GM12878 (cell line): Measurements from ENCODE around the gene APOBEC3C. TPM values are rescaled to one million over a fixed set of nuclear protein-coding genes. Genes with fewer than 3 reads are reported as not detected.
A peak's percentile ranks its signal among the peaks of the same experiment; 100 is the strongest.
"Not testable (repeated sequence)": the region's sequence is repeated elsewhere in the genome, so short reads cannot be mapped to it uniquely, and the experiment has no call there.

ENCODE experiments used
- ATAC-seq: fragments of 200-7000 bp; cut with Tn5 transposase; 3 replicates; pipeline ENCODE4 v1.9.1; 2020; ENCODE audit warnings: mild to moderate bottlenecking, moderate library complexity
- BruUV-seq: library from RNA; stranded (reverse); fragments of 400-500 nt; replicated peaks from 2 replicates; lab custom pipeline; 2021; lab: Mats Ljungman, UMichigan
- CTCF ChIA-PET: fragments of 300-600 bp; sonication (Branson Sonifier 250); formaldehyde crosslinking; extraction: SDS; loops from one replicate; lab custom pipeline; 2021; ENCODE audit warnings: inconsistent platforms; lab: Yijun Ruan, JAX
- POLR2A ChIA-PET: fragments of 350-600 bp; formaldehyde crosslinking; extraction: SDS; loops from one replicate; lab custom pipeline; 2021; ENCODE audit warnings: inconsistent platforms; lab: Charles Lee
- RAD21 ChIA-PET: fragments of 300-600 bp; sonication (Branson Sonifier 250); formaldehyde crosslinking; loops from one replicate; lab custom pipeline; 2023; ENCODE audit warnings: antibody characterized with exemption; ENCODE audit not compliant: unreplicated experiment; lab: Charles Lee
- SMC1A ChIA-PET: fragments of 300-600 bp; sonication (Branson Sonifier 250); formaldehyde crosslinking; loops from one replicate; lab custom pipeline; 2023; ENCODE audit not compliant: unreplicated experiment, uncharacterized antibody; lab: Charles Lee
- DNase-seq: peaks from one replicate; pipeline ENCODE4 v3.0.0-alpha.2; 2011; ENCODE audit warnings: low read depth, low spot score
- FAIRE-seq: peaks from 3 replicates; lab custom pipeline; 2011; peaks lifted over from hg19 to GRCh38; lab: Jason Lieb, UNC
- H2AFZ ChIP-seq: 2 replicates; pipeline ENCODE4 v1.6.0; 2011; ENCODE audit warnings: low read depth, low read length, control low read depth; ENCODE audit not compliant: control insufficient read depth
- H3K27ac ChIP-seq: 2 replicates; pipeline ENCODE4 v1.5.1; 2011; ENCODE audit warnings: control low read depth; ENCODE audit not compliant: control insufficient read depth, insufficient read depth
- H3K27me3 ChIP-seq, 2 experiments: replicated peaks in 1 of 2; 2 replicates each; pipeline versions ENCODE4 v1.6.0 to v1.6.1; 2011; ENCODE audit warnings: low read length in 1 of 2; ENCODE audit not compliant: control insufficient read depth in 2 of 2, insufficient read depth in 2 of 2
- H3K36me3 ChIP-seq, 2 experiments: 2 replicates each; pipeline ENCODE4 v1.5.1; 2011; ENCODE audit warnings: low read length in 1 of 2; ENCODE audit not compliant: control insufficient read depth in 2 of 2, insufficient read depth in 2 of 2
- H3K4me1 ChIP-seq: 2 replicates; pipeline ENCODE4 v1.6.1; 2011; ENCODE audit warnings: mild to moderate bottlenecking, low read length, moderate library complexity, mixed read lengths; ENCODE audit not compliant: control insufficient read depth, insufficient read depth
- H3K4me2 ChIP-seq: 2 replicates; pipeline ENCODE4 v1.6.0; 2011; ENCODE audit warnings: control low read depth; ENCODE audit not compliant: control insufficient read depth, insufficient read depth
- H3K4me3 ChIP-seq: fragments of 200-600 bp; sonication (generic); 2 replicates; pipeline ENCODE4 v1.5.1; 2016
- H3K79me2 ChIP-seq: 2 replicates; pipeline ENCODE4 v1.6.0; 2011; ENCODE audit warnings: low read length; ENCODE audit not compliant: control insufficient read depth, insufficient read depth
- H3K9ac ChIP-seq: 2 replicates; pipeline ENCODE4 v1.8.0; 2011; ENCODE audit warnings: low read length, control low read depth, mixed read lengths; ENCODE audit not compliant: control insufficient read depth, insufficient read depth
- H3K9me3 ChIP-seq: replicated peaks from 3 replicates; pipeline ENCODE4 v1.5.1; 2011; ENCODE audit warnings: mild to moderate bottlenecking, low read length; ENCODE audit not compliant: control insufficient read depth, insufficient read depth
- H4K20me1 ChIP-seq: 2 replicates; pipeline ENCODE4 v1.6.0; 2011; ENCODE audit not compliant: control insufficient read depth, insufficient read depth
- MLLT1 ChIP-seq: fragments of 450-650 bp; IDR thresholded peaks from 2 replicates; pipeline ENCODE4 v1.6.1; 2016; ENCODE audit warnings: mild to moderate bottlenecking
- POLR2AphosphoS2 ChIP-seq: IDR thresholded peaks from 2 replicates; pipeline ENCODE4 v1.6.1; 2011; ENCODE audit warnings: low read depth, mild to moderate bottlenecking, low read length, improper control_type of control experiment, moderate library complexity
- WGBS: methylation state at CpG from one replicate; pipeline ENCODE4 v1.1.6; 2016; ENCODE audit warnings: low lambda C conversion rate; ENCODE audit not compliant: insufficient replicate concordance, insufficient coverage; ENCODE audit errors: missing lambda C conversion rate; 5-methylcytosine and 5-hydroxymethylcytosine counted together
- in situ Hi-C: fragments of 300-500 bp; cut with MboI; formaldehyde crosslinking; loops from 9 replicates; pipeline ENCODE4 v1.14.3; 2018; ENCODE audit warnings: mixed read lengths
- intact Hi-C: fragments of 100-400 bp; cut with micrococcal nuclease; formaldehyde crosslinking; loops from one replicate; pipeline ENCODE4 v1.14.2; 2022; ENCODE audit not compliant: unreplicated experiment
- polyA plus RNA-seq, 11 experiments: library from polyadenylated mRNA; depleted of rRNA in 4 of 11; unstranded in 6 of 11; stranded (reverse) in 5 of 11; fragments of >200 nt; fragmentation: Nextera tagmentation in 4 of 11; fragmentation: Illumina TruSeq in 1 of 11; extraction: Ambion mirVana in 4 of 11; extraction: Trizol in 1 of 11; gene quantifications; 1 replicate in 1 of 11; 2 replicates in 10 of 11; pipeline versions ENCODE4 v1.2.1 to v1.2.3, GENCODE V29; 2011 to 2016; ENCODE audit warnings: inconsistent platforms in 2 of 11, missing spikeins in 2 of 11, low read depth in 1 of 11
- total RNA-seq, 4 experiments: library from RNA; depleted of rRNA in 3 of 4; stranded (reverse); fragments of >200 nt in 3 of 4; fragmentation: Illumina TruSeq in 1 of 4; extraction: Trizol in 1 of 4; gene quantifications; 2 replicates each; pipeline versions ENCODE4 v1.2.1 to v1.2.3, GENCODE V29; 2013 to 2021

The APOBEC3C gene
- total and polyA plus RNA-seq, 10 of the 15 experiments (the other 5 are each of a cell fraction or from before 2014, with no cell fraction given) = 22.9 to 290 (median 156) TPM

- no peak for TF ChIP-seq POLR2AphosphoS2
These were observed 1.2 kb upstream of the APOBEC3C start (continued) for GRCh38 chr22:39012533-39013511.

- H3K9me3 ChIP-seq, in situ Hi-C loops, H3K36me3 ChIP-seq, DNase-seq, FAIRE-seq, ATAC-seq, H3K4me1 ChIP-seq, H4K20me1 ChIP-seq, H3K27me3 ChIP-seq, intact Hi-C loops: not testable (repeated sequence)
- RAD21 ChIA-PET = interaction anchor here (0.6 to 3.0 kb wide), 6 partner anchors 9 to 143 kb away, joined by 3 to 12 read pairs (median 4); no protein-coding TSS in a partner anchor
- Histone ChIP-seq H2AFZ (peak overlapping the region; percentile 80), H3K27ac (peak overlapping the region; percentile 94), H3K4me2 (peak overlapping the region; percentile 71; the same call in 1 of the 2 replicates), H3K4me3 (peak overlapping the region; percentile 98), H3K9ac (peak overlapping the region; percentile 95), H3K79me2 (peaks cover 25% of the 10 kb centered on the region)
- CTCF ChIA-PET = interaction anchor here (0.7 to 2.6 kb wide), 10 partner anchors 10 to 304 kb away, joined by 3 to 18 read pairs (median 4); no protein-coding TSS in a partner anchor
- 25% methylated on average over 6 of the region's 6 CpGs for WGBS
- TF ChIP-seq MLLT1 = 0 out of 2 replicates have a peak, but pooled peaks have one; percentile 12
- TSS peak; percentile 88 for BruUV-seq
- SMC1A ChIA-PET = interaction anchor here (0.7 to 3.1 kb wide), 7 partner anchors 10 to 160 kb away, joined by 3 to 8 read pairs (median 5); no protein-coding TSS in a partner anchor
- POLR2A ChIA-PET = interaction anchor here (0.6 to 1.8 kb wide), 5 partner anchors 8 to 135 kb away, joined by 3 to 6 read pairs (median 4); no protein-coding TSS in a partner anchor
These were observed 506 bp upstream of the APOBEC3C start for GRCh38 chr22:39013561-39013941.

- H3K36me3 ChIP-seq, H3K4me1 ChIP-seq, H4K20me1 ChIP-seq, H3K27me3 ChIP-seq, DNase-seq, H3K9me3 ChIP-seq, in situ Hi-C loops: not testable (repeated sequence)
- SMC1A ChIA-PET = interaction anchor here (0.8 to 3.1 kb wide), 7 partner anchors 48 to 145 kb away, joined by 3 to 9 read pairs (median 3); partner anchors contain the start of gene CBX6
- peak overlapping the region; percentile 95 for H3K9ac ChIP-seq
- ATAC-seq (peak; percentile 49), FAIRE-seq (peak; percentile 76)
- POLR2A ChIA-PET = interaction anchor here (0.6 to 1.5 kb wide), 10 partner anchors 12 to 134 kb away, joined by 3 to 7 read pairs (median 5); no protein-coding TSS in a partner anchor
- peak overlapping the region; percentile 84 for H3K4me2 ChIP-seq
- RAD21 ChIA-PET = interaction anchor here (0.6 to 3.0 kb wide), 8 partner anchors 68 to 188 kb away, joined by 3 to 12 read pairs (median 3); no protein-coding TSS in a partner anchor
- H2AFZ ChIP-seq = peak overlapping the region; percentile 29; the same call in 1 of the 2 replicates
- BruUV-seq = TSS peak; percentile 54
- peak overlapping the region; percentile 98 for H3K4me3 ChIP-seq
- CTCF ChIA-PET = interaction anchor here (0.6 to 2.6 kb wide), 5 partner anchors 84 to 561 kb away, joined by 3 to 18 read pairs (median 5); no protein-coding TSS in a partner anchor
- WGBS = under 1% methylated on average over 6 of the region's 6 CpGs
- H3K27ac ChIP-seq = peak overlapping the region; percentile 94
- intact Hi-C loops = loop anchor here (2.0 kb wide), 2 partner anchors 52 to 102 kb away; no protein-coding TSS in a partner anchor
- peaks cover 25% of the 10 kb centered on the region for H3K79me2 ChIP-seq
These were observed 665 bp downstream of the APOBEC3C start for GRCh38 chr22:39014723-39015121.
